NCI-H2196 (cell line): ENCODE data around the gene CASK.
"Not testable (repeated sequence)": the region's sequence is repeated elsewhere in the genome, so short reads cannot be mapped to it uniquely, and the experiment has no call there.

Experiments used
- DNase-seq: peaks from one replicate; lab custom pipeline; 2025; ENCODE audit not compliant: unreplicated experiment; lab: John Stamatoyannopoulos, UW

Gene CASK

DNA sequence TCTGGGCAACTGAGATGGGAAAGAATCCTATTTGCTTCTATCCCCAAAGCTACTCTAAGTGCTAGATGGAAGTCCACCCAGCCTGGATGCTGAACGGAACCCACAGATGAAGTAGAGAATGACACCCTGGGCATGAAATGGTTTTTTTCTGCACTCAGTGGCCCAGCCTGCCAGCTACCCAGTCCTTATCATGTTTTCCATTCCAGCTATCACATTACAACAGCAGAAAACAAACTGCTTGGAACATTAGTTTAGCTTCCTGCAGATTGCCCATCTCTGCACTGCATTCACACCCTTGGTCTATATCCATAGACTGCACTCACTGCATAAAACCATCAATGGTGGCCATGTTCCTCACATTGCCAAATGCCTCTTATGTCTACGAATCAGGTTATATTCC, 397.1 kb downstream of the CASK start:
- no peak for DNase-seq

DNA sequence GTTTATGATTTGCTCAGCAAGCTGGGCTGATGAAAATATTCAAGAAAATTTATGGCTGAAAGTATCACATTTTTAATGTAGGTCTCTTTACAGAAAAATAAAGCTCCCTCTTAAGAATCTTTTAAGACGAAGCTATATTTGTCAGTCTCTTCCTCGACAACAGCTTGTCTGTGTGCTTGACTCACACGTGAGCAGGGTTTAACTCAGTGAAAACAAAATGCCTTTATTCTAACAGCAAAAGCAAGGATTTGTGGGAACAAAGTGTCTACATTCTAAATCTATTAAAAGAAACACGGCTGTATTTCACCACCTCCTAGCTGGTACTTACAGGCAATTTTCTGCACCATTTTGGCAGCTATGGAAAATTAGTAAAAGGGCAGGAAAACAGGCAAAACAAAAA, 400.7 kb downstream of the CASK start:
- no peak for DNase-seq

DNA sequence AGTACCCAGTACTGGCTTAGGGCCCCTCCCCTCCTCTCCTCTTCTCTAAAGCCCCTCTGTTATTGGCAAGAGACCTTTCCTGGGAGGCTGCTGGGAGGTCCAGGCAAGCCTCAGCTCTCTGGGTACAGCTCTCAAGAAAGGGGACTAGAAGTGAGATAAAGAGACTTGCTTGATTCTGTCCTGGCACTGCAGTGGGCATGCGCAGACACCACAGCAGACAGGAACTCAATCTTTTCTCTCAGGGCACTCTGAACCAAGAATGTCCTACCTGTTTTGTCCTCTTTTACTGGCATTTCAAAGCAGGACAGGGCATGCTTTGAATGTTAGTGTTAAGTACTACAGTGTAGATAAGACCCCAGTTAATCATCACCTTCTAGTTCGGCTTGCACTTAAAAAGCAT, 401.3 kb downstream of the CASK start:
- DNase-seq: no peak

DNA sequence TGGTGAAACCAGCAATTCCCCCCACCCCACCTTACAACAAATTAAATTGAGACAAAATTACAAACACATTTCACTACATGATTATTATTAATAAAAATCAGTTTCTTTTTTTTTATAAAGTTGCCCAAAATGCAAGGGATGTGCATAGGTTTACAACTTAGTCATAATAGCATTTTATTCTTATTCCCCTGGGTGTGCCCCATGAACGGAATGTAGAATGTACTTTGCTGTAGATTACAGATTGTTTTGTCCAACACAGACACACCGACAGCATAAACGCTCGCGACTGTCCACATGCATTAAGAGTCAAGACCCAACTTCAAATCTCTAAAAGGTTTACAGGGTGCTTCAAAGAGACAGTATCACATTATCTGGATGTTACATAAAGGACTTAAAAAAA, 403.9 kb downstream of the CASK start:
- no peak for DNase-seq

DNA sequence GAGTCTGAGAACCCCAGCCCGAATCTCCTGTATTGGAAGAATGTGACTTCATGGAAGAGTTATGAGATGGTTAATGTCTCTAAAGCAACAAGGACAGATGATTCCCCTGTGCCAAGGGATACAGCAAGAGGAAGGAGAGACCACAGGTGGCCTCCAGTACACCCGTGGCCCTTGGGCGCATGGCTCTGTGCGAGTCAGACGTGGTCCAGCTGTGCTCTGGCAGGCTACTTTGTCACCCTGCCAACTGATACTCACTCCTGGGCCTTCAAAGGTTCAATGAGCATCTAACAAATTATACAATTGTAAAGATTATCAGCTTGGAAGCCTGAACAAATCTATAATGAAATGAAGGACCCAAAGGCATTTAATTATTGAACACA, 404.5 kb downstream of the CASK start:
- no peak for DNase-seq

DNA sequence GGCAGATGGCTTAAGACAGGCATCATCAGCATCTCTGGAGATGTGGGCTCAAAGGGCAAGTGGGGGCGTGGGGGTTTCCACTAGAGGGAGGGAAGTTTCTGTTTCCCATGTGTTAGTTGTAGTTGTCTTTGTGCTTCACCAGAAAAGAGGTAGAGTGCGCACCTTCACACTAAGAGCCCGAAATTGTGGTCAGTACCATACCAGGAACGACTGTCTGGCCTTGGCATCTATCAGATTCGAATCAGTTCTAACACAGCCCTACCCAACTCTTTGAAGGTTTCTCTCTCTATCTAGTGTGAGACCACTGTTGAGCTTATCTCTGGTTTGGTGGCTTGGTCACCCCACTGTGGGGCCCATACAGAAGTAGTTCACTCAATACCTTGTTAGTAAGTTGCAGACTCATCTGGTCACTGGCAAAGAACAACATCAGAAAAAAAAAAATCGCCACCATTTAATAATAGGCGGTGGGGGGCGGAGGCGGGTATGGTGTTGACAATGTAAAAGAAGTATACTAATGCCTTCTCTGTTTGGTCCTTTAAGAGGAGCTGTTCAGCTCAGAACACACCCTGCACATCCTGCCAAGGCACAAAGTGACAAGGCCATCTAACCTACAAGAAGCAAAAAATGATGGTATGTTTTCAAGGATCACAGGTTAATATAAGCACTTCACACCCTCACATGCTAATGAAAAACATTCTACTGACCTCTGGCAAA, 405.1 kb downstream of the CASK start:
- no peak for DNase-seq

DNA sequence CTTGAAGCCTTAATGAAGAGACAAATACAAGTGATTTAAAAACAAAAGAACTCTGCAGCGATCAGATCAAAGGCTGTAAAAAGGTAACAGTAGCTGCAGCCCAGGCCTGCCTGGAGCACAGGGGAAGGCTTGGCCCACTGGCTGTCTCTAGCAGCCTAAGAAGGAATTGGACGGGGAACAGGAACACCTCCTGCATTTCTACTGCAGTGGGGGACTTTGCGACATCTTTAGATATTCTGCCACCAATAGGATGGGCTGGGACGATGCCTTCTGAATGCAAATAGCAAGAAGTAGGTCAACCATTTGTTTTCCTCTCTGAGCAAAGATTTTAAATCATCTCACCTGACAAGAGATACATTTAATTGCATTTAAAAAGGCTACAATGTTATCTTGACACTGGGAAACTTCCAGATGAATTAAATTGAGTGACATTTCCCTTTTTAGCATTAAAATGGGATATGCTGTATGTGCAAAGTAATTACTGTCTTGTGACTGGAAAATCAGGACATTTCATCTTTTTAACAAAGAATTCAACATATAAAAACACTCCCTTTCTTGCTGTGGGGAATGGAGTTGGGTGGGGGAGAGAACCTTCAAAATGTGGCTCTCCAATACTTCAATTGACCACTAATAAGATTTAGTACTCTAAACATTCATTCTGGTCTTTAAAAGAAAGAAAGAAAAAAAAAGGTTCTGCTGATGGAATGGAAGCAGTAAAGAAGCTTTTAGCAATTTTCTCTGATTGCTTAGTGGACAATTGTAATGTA, 406.2 kb downstream of the CASK start:
- DNase-seq: no peak

DNA sequence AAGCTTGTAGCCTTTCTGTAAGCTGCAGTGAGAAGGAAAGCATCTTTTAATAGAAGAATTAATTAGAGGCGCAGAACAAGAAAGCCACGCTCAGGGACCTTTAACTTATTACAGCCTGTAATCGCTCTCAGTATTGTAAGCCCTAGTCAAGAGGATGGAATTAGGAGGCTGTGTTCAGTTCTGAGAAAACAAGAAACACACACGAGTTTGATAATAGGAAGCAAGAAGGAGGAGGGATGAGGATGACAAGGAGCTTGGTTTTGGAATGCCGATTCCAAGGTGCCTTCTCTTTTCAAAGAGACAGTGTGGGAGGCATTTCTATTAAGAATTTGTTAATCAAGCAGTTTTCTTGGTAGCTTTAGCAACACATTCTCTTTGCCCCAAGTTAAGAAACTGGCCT, 406.9 kb downstream of the CASK start:
- no peak for DNase-seq

DNA sequence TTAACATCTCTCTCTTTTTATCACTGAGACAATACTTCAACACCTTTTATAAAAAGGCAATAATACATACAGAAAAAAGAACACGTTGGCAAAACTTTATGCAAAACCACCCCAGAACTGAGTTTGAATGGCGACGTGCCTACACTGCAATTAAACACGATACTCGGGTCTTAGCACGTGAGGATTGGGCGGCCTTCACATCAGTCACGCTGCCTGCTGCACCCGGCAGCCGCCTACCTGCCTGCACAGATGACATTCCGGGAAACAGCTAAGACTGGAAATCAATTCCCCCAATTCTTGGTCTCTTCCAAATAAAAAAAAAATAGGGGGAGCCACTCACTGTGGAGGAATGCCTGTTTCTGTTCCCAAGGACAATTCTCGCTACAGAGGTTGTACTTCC, 408.0 kb downstream of the CASK start:
- DNase-seq: no peak

DNA sequence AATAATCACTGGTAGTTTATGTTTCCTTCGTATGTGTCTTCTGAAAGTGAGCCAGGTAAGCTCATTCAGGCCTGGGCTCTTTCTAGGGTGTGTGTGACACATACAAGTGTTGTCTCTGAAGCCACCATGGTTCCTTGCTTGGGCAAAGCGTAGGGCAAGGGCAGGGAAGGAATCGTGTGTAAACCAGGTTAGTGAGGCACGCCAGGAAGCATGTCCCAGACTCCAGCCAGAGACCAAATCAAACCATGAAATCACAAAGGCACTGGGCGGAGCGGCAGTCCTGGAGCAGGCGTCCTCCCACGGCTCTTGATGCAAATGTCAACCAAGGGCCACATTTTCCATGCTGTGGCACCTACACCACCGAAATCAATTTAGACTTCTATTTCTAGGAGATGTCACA, 409.2 kb downstream of the CASK start:
- no peak for DNase-seq

DNA sequence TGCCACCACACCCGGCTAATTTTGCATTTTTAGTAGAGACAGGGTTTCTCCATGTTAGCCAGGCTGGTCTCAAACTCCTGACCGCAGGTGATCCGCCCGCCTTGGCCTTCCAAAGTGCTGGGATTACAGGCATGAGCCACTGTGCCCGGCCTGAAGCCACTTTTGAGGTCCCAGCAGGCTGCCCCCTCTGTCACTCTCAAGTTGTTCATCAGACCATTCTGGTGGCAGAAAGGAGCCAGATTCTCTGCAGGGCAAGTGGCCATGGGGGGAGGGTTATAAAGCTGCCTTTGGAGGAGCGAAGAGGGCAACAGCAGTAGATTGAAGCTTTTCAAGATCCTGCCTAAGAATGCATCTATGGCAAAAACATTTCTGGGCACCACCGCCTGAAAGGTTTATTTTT, 410.5 kb downstream of the CASK start:
- not testable (repeated sequence) for DNase-seq

DNA sequence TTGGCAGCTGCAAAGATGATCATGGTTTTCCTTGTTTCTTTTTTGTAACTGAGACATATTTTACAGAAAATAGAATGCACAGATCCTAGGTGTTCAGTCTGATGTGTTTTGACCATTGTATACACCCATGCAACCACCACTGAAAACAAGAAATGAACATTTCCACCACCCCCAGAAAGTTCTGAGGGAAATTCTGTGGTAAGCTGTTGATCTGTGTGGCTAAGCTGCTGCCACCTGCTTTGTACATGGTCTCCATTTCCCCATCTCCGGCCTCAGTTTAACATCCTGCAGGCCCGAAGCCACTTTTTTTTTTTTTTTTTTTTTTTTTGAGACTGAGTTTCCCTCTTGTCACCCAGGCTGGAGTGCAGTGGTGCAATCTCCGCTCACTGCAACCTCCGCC, 411.0 kb downstream of the CASK start:
- no peak for DNase-seq

DNA sequence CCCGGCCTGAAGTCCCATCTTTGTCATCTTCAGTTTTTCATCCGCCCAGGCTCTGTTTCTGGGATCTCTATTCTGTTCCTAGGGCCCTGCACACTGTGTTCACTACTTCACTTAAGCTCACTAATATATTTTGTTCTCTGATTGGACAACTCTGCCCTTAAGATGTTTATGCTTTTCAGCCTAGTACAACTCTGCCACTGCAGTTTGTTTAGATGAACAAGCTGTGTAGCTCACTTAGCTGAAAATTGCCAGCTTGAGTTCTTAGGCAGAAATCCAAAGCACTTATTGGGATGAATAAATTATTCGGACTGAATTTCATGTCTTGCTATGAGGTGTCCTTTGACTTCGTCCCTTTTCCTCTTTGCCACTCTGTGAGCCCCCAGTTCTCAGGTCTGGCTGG, 415.4 kb downstream of the CASK start:
- DNase-seq: no peak

DNA sequence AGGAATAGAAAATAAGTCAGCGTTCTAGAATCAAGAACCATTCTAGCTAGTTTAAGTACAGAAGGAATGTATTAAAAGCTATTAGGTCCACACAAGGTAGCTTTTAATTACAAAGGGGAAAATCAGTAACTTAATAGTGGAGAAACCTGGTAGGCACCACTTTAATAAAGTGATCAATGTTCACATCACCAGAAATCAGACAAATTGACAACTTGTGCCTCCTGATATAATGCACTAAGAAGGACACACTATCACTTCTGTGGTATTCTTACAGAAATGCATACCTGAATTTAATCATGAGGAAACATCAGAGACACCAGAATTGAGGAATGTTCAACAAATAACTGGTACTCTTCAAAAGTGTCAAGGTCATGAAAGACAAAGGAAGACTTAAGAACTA, 421.4 kb downstream of the CASK start:
- no peak for DNase-seq

DNA sequence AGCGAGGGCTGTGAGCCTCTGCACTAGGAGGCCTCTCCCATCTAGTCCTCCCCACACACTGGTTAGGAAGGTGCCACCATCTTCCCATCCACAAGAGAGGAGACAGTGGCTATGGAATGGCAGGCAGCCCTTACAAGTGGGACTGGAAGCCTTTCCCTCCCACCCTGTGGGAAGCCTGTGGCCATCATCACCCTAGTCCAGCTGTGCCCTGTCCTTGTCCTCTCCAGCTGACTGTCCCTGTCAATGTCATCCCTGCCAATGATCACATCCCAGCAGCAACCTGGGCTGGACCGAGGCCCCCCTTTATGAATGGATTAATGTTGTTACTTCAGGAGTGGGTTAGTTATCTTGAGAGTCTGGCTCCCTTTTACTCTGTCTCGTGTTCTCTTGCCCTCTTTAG, 423.4 kb downstream of the CASK start:
- no peak for DNase-seq

DNA sequence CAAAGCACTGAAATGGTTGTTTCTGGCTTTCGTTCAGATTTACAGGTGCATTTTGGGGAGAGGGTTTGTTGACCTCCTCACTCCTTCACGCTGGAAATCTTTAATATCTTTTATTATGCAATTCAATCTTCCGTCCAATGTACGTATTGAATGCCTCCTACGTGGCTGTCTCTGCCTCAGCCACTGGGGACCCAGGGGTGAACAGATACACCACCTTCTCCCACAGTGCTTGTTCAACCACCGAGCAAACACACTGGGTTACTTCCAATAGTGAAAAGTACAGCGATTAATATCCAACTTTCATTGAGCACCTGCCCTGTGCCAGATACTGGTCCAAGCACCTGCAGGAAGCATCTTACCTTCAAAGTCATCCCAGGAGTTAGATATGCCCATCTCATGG, 424.2 kb downstream of the CASK start:
- DNase-seq: peak; percentile 28

DNA sequence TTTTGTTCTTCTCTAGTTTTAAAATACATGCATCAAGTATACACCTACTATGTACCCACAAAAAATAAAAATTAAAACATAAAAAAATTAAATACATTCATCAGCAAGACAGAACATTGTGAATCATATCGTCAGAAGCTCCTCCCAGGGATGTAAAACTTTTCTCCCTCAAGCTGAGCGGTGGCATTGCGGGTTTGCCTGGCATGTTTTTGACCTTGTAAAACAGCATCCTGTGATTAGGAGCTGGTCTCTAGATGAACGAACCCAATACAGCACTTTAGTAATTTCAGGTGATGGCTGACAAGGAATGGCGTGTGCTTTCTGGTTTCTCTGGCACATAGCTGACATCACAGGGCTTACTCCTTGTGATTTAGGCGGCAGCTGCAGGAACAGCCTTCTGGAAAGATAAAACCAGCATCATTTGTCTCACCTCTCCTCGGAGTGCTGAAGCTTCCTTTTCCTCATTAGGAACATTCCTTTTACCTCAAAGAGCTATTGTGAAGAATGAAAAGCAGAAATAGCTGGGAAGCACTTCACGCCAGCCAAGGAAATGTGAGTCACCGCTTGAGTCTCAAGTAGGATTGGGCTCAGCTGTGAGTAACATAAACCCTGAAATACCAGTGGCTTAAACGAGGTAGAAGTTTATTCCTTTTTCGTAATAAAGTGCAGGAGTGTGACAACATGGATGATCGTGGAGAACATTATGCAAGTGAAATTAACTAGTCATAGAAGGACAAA, 431.9 kb downstream of the CASK start:
- DNase-seq: peak; percentile 38

DNA sequence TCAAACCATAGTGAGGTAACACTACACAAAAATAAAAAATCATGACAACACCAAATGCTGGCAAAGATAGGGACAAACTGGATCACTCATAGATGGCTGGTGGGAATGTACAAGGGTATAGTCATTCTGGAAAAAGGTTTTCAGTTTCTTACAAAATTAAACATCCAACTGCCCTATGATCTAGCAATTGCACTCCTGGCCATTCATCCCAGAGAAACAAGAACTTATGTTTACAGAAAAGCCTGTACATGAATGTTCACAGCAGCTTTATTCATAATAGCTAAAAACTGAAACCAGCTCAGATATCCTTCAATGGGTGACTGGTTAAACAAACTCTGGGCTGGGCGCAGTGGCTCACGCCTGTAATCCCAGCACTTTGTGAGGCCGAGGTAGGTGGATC, 432.9 kb downstream of the CASK start:
- no peak for DNase-seq

DNA sequence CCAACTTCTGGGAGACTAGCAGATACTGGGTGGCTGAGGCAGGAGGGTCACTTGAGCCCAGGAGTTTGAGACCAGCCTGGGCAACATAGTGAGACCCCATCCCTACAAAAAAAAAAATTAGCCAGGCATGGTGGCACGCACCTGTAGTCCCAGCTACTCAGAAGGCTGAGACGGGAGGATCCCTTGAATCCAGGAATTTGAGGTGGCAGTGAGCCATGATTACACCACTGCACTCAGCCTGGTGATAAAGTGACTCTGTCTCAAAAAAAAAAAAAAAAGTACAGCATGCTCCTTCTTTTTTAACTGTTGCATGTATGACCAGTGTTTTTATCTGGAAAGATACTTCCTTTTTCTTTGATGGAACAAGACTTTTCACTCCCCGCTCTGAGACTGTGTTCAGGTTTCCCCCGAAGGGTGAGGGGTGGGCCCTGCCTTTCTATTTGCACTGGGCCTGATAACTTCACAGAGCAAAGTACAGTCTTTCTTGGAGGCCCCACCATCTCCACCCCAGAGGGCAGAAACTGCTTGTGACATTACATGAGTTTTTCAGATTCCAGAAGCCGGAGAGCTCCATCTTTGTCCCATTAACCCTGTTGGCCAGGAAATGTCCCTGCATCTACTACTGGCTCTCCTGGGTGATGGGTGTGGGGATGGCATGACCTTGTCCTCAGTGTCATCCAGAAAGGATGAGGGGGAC, 441.1 kb downstream of the CASK start:
- DNase-seq: no peak

DNA sequence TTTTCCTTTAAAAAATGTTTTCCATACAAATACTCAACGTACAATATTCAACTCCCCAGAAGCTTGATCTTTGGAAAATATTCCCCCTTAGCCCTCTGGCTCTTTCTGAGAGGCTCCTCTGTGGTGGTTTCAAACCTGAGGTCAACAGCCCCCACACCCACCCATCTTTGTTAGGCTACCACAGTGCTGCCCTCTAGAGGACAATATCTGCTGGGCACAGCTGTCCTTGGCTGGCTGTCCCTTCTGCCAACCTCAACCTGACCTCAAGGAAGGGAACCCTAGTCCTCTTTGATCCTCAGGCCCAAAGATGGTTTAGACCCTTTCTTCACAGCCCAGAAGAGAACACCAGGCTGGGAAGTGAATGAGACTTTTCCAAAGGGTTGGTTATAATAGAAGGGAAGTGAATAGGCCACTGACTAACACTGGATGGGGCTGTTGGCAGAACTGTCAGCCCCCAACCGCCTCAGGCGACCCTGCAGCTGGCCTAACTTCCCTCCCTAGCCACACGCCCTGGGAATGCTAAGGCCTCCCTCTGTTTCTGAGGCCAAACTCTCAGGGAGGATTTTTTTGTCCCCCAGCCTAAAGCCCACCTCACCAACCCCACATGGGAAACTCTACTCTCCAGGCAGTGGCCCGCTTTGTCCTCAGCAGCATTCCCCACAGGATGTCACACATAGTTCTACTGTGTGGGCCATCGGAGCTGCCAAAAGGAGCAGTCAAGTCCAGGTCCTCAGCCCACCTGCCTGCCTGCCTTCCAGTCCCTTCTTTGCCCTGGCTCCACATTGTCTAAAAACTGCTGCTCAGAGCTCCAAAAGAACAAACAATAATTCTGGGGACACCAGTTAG, 441.9 kb downstream of the CASK start:
- DNase-seq: no peak
